GM23248 (cell line): ENCODE results near the gene AKR7A2.

ENCODE experiments used
- EZH2 ChIP-seq: fragments of 200-600 bp; sonication (generic); IDR thresholded peaks from 2 replicates; pipeline ENCODE4 v1.6.1; 2018; ENCODE audit warnings: antibody characterized with exemption, mild to moderate bottlenecking; ENCODE audit not compliant: insufficient read depth, poor library complexity, severe bottlenecking
- EZH2phosphoT487 ChIP-seq: fragments of 200-600 bp; sonication (generic); IDR thresholded peaks from 2 replicates; pipeline ENCODE4 v1.6.1; 2018; ENCODE audit warnings: antibody characterized with exemption, moderate library complexity, mild to moderate bottlenecking, low read depth; ENCODE audit not compliant: insufficient read depth

GRCh38 chr1:19311931-19312781 is at the start of gene AKR7A2, which contains the start of gene SLC66A1:
- TF ChIP-seq EZH2 (no peak), EZH2phosphoT487 (no peak)
